ENCODE data around the gene YES1.

- TF ChIP-seq POLR2A (IDR thresholded peaks at IDR 0.05; ENCODE audit: low read length), result no peak
- TF ChIP-seq GATA1 (IDR thresholded peaks at IDR 0.05; ENCODE audit: low read depth, low read length), result no peak
Measured at GRCh38 chr18:730692-731091, 81.3 kb downstream of the YES1 start.

All from erythroblast (primary cell).